BJ (cell line): ENCODE measurements around the gene NFIA. TPM values are rescaled to one million over a fixed set of nuclear protein-coding genes. Genes with fewer than 3 reads are reported as not detected.

ENCODE experiments used
- CTCF ChIA-PET: fragments of 350-600 bp; formaldehyde crosslinking; extraction: SDS; loops from one replicate; lab custom pipeline; 2021; ENCODE audit warnings: antibody characterized with exemption, inconsistent platforms; lab: Yijun Ruan, JAX
- POLR2A ChIA-PET: fragments of 300-600 bp; sonication (Branson Sonifier 250); formaldehyde crosslinking; extraction: SDS; loops from one replicate; lab custom pipeline; 2021; ENCODE audit warnings: antibody characterized with exemption; lab: Charles Lee
- DNase-seq: peaks from one replicate; pipeline ENCODE4 v3.0.0-alpha.2; 2011; ENCODE audit warnings: low read depth
- H3K27me3 ChIP-seq: 2 replicates; pipeline ENCODE4 v1.6.0; 2011; ENCODE audit warnings: low read length; ENCODE audit not compliant: control insufficient read depth, insufficient read depth
- H3K36me3 ChIP-seq: 2 replicates; pipeline ENCODE4 v1.5.1; 2011; ENCODE audit warnings: low read length; ENCODE audit not compliant: control insufficient read depth, insufficient read depth
- H3K4me3 ChIP-seq: 2 replicates; pipeline ENCODE4 v1.5.1; 2011; ENCODE audit warnings: low read depth, mild to moderate bottlenecking, control low read depth, low read length
- CTCF ChIP-seq: IDR thresholded peaks from 2 replicates; pipeline ENCODE4 v1.5.1; 2011; ENCODE audit warnings: low read depth, mild to moderate bottlenecking, control low read depth, inconsistent platforms, low read length, moderate library complexity; ENCODE audit not compliant: insufficient read depth
- polyA plus RNA-seq: library from polyadenylated mRNA; depleted of rRNA; stranded (reverse); fragments of >200 nt; gene quantifications from 2 replicates; pipeline ENCODE4 v1.2.3, GENCODE V29; 2011

The NFIA gene
- polyA plus RNA-seq, 1 experiment = 4.5 TPM

GRCh38 chr1:61183471-61184039 lies 101.2 kb downstream of the NFIA start:
- Histone ChIP-seq H3K36me3 (no peaks in the 10 kb centered on the region), H3K27me3 (no peaks in the 10 kb centered on the region), H3K4me3 (no peak overlapping the region)
- TF ChIP-seq CTCF = no peak
- DNase-seq = no peak
- ChIA-PET CTCF (no interaction called here), POLR2A (no interaction called here)

GRCh38 chr1:61184040-61184713 lies 101.8 kb downstream of the NFIA start:
- Histone ChIP-seq H3K27me3 (no peaks in the 10 kb centered on the region), H3K36me3 (no peaks in the 10 kb centered on the region), H3K4me3 (no peak overlapping the region)
- POLR2A ChIA-PET = no interaction called here
- TF ChIP-seq CTCF = no peak
- CTCF ChIA-PET = interaction anchor here (0.9 kb wide), 1 partner anchor 9 kb away, joined by 4 read pairs; no protein-coding TSS in a partner anchor
- DNase-seq = no peak

GRCh38 chr1:61184714-61185106 lies 102.3 kb downstream of the NFIA start:
- ChIA-PET POLR2A (no interaction called here), CTCF (interaction anchor here (0.9 kb wide), 1 partner anchor 9 kb away, joined by 4 read pairs; no protein-coding TSS in a partner anchor)
- TF ChIP-seq CTCF = no peak
- no peak for DNase-seq
- Histone ChIP-seq H3K36me3 (no peaks in the 10 kb centered on the region), H3K4me3 (no peak overlapping the region), H3K27me3 (no peaks in the 10 kb centered on the region)

GRCh38 chr1:61186753-61187152 lies 104.4 kb downstream of the NFIA start:
- no peak for TF ChIP-seq CTCF
- CTCF ChIA-PET = no interaction called here
- Histone ChIP-seq H3K27me3 (no peaks in the 10 kb centered on the region), H3K36me3 (no peaks in the 10 kb centered on the region), H3K4me3 (no peak overlapping the region)
- no peak for DNase-seq
- POLR2A ChIA-PET = no interaction called here

- no peak for TF ChIP-seq CTCF
- Histone ChIP-seq H3K36me3 (no peaks in the 10 kb centered on the region), H3K4me3 (no peak overlapping the region), H3K27me3 (no peaks in the 10 kb centered on the region)
- ChIA-PET POLR2A (no interaction called here), CTCF (no interaction called here)
- DNase-seq = no peak
These were observed 105.2 kb downstream of the NFIA start for GRCh38 chr1:61187352-61188086.
